Adrenal gland (tissue), 12 donors: ENCODE data around the gene DVL1. TPM values are rescaled to one million over a fixed set of nuclear protein-coding genes. Genes with fewer than 3 reads are reported as not detected.
"Not testable (repeated sequence)": the region's sequence is repeated elsewhere in the genome, so short reads cannot be mapped to it uniquely, and the experiment has no call there.

Experiments
- DNase-seq, 7 donors: peaks; one replicate each; pipeline ENCODE4 v3.0.0-alpha.2; 2019 to 2020
- H3K27ac ChIP-seq, 5 donors: fragments of 200-600 bp; sonication (generic) in 4 of 5; 1 replicate in 3 of 5; 2 replicates in 2 of 5; pipeline versions ENCODE4 v1.5.1 to v1.8.0; 2016 to 2020; ENCODE audit warnings: mild to moderate bottlenecking in 1 of 5
- H3K27me3 ChIP-seq: fragments of 200-600 bp; 2 replicates; pipeline ENCODE4 v1.8.0; 2021
- H3K36me3 ChIP-seq, 2 donors: fragments of 200-600 bp; replicated peaks in 1 of 2; 1 replicate in 1 of 2; 2 replicates in 1 of 2; pipeline versions ENCODE4 v1.5.1 to v1.8.0; 2018 to 2022
- H3K4me1 ChIP-seq, 2 donors: fragments of 200-600 bp; replicated peaks in 1 of 2; 1 replicate in 1 of 2; 2 replicates in 1 of 2; pipeline versions ENCODE4 v1.5.1 to v1.8.0; 2018 to 2021
- H3K4me3 ChIP-seq, 4 donors: fragments of 200-600 bp; sonication (generic) in 3 of 4; one replicate each; pipeline ENCODE4 v1.5.1; 2016 to 2018
- H3K9me3 ChIP-seq, 3 donors: fragments of 200-600 bp; sonication (generic) in 1 of 3; replicated peaks in 1 of 3; 1 replicate in 2 of 3; 2 replicates in 1 of 3; pipeline versions ENCODE4 v1.5.1 to v1.8.0; 2016 to 2021
- POLR2A ChIP-seq, 2 donors: fragments of 450-650 bp; IDR thresholded peaks; one replicate each; pipeline ENCODE4 v1.6.1; 2017; ENCODE audit warnings: antibody characterized with exemption in 2 of 2, mild to moderate bottlenecking in 2 of 2, moderate library complexity in 1 of 2
- WGBS, 4 donors: extraction: QIAGEN DNeasy Blood & Tissue Kit in 2 of 4; methylation state at CpG; one replicate each; pipeline versions ENCODE4 v1.1.5 to v1.1.7; 2013 to 2017; 5-methylcytosine and 5-hydroxymethylcytosine counted together
- intact Hi-C, 2 donors: fragments of 100-400 bp; cut with DNase I; formaldehyde crosslinking; loops; one replicate each; pipeline versions ENCODE4 v1.14.1 to v1.15.0; 2022 to 2023
- polyA plus RNA-seq, 3 donors: library from polyadenylated mRNA; stranded (reverse); fragments of 200-250 nt in 2 of 3; fragments of 350-450 nt in 1 of 3; fragmentation: Illumina TruSeq in 1 of 3; extraction: RNeasy Lipid Tissue Mini Kit (QIAGEN cat#74804) in 1 of 3; gene quantifications; one replicate each; pipeline ENCODE4 v1.2.3, GENCODE V29; 2013 to 2014
- total RNA-seq, 9 donors: library from RNA; depleted of rRNA in 4 of 9; stranded (reverse); fragments of >200 nt in 4 of 9; fragments of 120-200 nt in 1 of 9; fragmentation: NEBNext Ultra II Directional in 1 of 9; extraction: Animal tissue kit (Norgen Biotek cat#: 25700) in 1 of 9; gene quantifications; one replicate each; pipeline versions ENCODE4 v1.1.0 to v1.2.4, GENCODE V29; 2013 to 2023
- TF ChIP-seq, protein P1 (sequence below), 6 experiments: fragments of 450-650 bp in 4 of 6; fragments of 200-600 bp in 2 of 6; sonication (generic) in 1 of 6; IDR thresholded peaks; 1 replicate in 5 of 6; 2 replicates in 1 of 6; pipeline versions ENCODE4 v1.5.1 to v1.8.0; 2016 to 2021; ENCODE audit warnings: antibody characterized with exemption in 6 of 6, mild to moderate bottlenecking in 2 of 6, moderate library complexity in 1 of 6
- donor health status: healthy with polysubstance abuse.
- donor health status: Bipolar disorder and iron deficiency.
- donor health status: DM: yes; HTN: yes; CAD: no.
- donor health status: DM: no; HTN: no; CAD: no.
- donor health status: DM: no; HTN: no; CAD: no.
- donor health status: DM: yes; HTN: yes; CAD: no.

DVL1 gene
- total and polyA plus RNA-seq, 12 donors, result 4.0 to 279 (median 89.2) TPM

DNA sequence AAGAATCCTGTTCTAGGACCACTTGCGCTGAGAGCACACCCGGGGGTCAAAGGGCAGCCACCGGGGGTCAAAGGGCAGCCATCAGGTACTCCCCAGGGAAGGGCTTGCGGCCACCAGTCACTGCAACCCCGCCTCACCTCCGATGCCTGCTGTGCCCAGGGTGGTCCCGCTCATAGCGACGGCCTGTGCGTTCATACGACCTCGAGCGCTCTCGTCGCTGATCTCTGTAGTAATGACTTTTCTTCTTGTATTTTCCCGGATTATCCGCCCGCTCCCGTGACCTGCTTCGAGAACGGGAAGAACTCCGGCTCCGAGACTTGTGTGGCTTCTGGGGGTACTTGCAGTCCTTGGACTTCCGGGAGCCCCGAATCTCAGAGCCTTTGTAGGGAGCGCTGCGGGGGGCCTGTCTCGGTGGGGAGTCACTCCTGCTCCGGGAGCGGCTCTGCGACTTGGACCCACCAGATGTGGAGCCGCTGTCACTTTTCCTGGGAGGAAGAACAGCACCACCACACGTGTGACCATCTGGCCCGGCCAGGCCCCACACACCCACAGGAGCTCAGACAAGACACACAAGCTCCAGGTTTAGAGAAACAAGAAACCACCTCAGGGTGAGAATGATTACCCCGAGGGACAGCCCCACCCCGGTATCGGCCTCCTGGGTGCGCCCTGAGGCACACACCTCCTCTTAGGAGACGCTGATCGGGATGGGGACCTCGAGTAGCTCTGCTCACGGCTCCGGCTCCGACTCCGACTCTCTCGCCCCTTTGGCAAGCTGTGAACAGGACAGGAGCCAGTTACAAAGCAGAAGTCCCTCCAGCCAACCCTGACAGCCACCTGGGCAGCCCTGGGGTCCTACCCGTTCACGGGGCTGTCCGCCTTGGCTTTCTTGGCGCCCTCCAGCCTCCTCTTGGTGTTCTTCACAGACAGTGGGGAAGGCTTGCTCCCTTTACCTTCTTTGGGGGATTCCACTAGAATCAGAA, 38.2 kb upstream of the DVL1 start:
- Histone ChIP-seq H3K4me1 (no peaks in the 10 kb centered on the region), H3K36me3 (peaks cover 0 to 73% of the 10 kb centered on the region in 2 donors), H3K4me3 (no peak overlapping the region), H3K27ac (no peak overlapping the region), H3K27me3 (no peaks in the 10 kb centered on the region), H3K9me3 (no peaks in the 10 kb centered on the region)
- intact Hi-C loops, result no loop called here
- DNase-seq, result no peak
- WGBS, 4 donors, result 94 to 95% (median 95%) methylated on average over 35 to 50 of the region's 50 CpGs
- no peak for TF ChIP-seq POLR2A (IDR thresholded peaks at IDR 0.05)
- TF ChIP-seq, protein P1, sequence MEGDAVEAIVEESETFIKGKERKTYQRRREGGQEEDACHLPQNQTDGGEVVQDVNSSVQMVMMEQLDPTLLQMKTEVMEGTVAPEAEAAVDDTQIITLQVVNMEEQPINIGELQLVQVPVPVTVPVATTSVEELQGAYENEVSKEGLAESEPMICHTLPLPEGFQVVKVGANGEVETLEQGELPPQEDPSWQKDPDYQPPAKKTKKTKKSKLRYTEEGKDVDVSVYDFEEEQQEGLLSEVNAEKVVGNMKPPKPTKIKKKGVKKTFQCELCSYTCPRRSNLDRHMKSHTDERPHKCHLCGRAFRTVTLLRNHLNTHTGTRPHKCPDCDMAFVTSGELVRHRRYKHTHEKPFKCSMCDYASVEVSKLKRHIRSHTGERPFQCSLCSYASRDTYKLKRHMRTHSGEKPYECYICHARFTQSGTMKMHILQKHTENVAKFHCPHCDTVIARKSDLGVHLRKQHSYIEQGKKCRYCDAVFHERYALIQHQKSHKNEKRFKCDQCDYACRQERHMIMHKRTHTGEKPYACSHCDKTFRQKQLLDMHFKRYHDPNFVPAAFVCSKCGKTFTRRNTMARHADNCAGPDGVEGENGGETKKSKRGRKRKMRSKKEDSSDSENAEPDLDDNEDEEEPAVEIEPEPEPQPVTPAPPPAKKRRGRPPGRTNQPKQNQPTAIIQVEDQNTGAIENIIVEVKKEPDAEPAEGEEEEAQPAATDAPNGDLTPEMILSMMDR (IDR thresholded peaks at IDR 0.05), result no peak

DNA sequence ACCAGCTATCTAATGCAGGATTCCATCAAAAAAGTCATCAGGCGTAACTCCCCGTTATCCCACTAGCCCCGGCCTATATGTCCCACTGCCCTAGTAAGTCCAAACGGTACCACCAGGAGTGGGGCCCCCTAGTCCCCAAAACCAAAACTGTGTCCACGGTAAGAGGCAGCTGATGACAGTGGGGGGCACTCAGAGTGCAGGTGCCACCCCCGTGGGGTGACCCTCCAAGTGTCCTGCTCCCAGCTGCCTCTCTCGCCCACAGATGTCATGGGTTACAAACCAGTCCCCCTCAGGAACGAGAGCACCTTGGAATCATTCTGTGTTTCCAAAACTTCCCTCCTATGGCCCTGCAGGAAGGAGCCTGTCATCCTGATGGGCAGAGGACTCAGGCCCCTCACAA, 36.7 kb upstream of the DVL1 start:
- H3K36me3 ChIP-seq, result peaks cover 0 to 58% of the 10 kb centered on the region in 2 donors
- no peak overlapping the region for H3K27ac ChIP-seq
- intact Hi-C loops, result no loop called here
- H3K9me3 ChIP-seq, result no peaks in the 10 kb centered on the region
- no peaks in the 10 kb centered on the region for H3K27me3 ChIP-seq
- H3K4me3 ChIP-seq, result no peak overlapping the region
- no peaks in the 10 kb centered on the region for H3K4me1 ChIP-seq
- DNase-seq, result no peak
- 83 to 95% (median 91%) methylated on average over 4 to 8 of the region's 8 CpGs for WGBS, 4 donors
- no peak for TF ChIP-seq POLR2A (IDR thresholded peaks at IDR 0.05)
- TF ChIP-seq, protein P1 (IDR thresholded peaks at IDR 0.05), result no peak

DNA sequence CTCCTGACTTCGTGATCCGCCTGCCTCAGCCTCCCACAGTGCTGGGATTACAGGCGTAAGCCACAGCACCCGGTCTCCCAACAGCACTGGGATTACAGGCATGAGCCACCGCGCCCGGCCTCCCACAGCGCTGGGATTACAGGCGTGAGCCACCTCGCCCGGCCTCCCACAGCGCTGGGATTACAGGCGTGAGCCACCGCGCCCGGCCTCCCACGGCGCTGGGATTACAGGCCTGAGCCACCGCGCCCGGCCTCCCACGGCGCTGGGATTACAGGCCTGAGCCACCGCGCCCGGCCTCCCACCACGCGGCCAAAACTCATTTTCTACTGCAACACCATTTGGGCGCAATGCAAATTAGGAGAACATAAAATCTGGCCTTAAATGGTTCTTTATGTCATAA, 36.1 kb upstream of the DVL1 start:
- H3K27me3 ChIP-seq, H3K27ac ChIP-seq, H3K4me1 ChIP-seq, intact Hi-C loops, H3K9me3 ChIP-seq, H3K4me3 ChIP-seq, DNase-seq: not testable (repeated sequence)
- 95 to 96% (median 95%) methylated on average over 18 to 29 of the region's 29 CpGs for WGBS, 4 donors
- H3K36me3 ChIP-seq, result peaks cover 0 to 53% of the 10 kb centered on the region in 2 donors

DNA sequence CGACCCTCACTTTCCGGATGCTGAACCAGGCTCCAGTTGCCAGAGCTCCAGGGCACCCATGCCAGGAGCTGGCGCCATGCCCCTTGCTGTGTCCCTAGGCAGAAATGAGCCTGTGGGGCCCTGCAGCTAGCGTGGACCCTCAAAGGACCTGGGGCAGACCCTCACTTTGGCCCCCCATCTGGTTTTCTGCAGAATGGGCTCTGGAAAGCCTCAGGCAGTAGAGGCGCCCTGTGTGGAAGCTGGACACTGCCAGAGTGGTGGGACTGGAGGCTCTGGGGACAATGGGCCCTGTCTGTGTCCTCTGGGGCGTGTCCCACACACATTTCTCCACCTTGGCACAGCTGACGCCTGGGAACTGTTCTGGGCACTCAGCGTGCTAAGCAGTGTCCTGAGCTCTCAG, 32.1 kb upstream of the DVL1 start:
- H3K27ac ChIP-seq, result no peak overlapping the region
- no peaks in the 10 kb centered on the region for H3K4me1 ChIP-seq
- no peaks in the 10 kb centered on the region for H3K27me3 ChIP-seq
- TF ChIP-seq, protein P1 (IDR thresholded peaks at IDR 0.05), result no peak
- 77 to 82% (median 79%) methylated on average over 2 to 8 of the region's 8 CpGs; no CpG with 5 or more reads in 1 of the 4 donors for WGBS, 4 donors
- H3K9me3 ChIP-seq, result no peaks in the 10 kb centered on the region
- intact Hi-C loops, result no loop called here
- H3K36me3 ChIP-seq, result peaks cover 0 to 12% of the 10 kb centered on the region in 2 donors
- no peak for DNase-seq
- H3K4me3 ChIP-seq, result no peak overlapping the region
